Omental fat pad (tissue), 4 donors: ENCODE measurements around the gene DAZAP1. TPM values are rescaled to one million over a fixed set of nuclear protein-coding genes. Genes with fewer than 3 reads are reported as not detected.

Experiments
- ATAC-seq: fragments of 150-250 bp; one replicate; pipeline ENCODE4 v1.9.1; 2016; ENCODE audit warnings: mild to moderate bottlenecking, moderate library complexity; ENCODE audit not compliant: low FRiP score
- DNase-seq: peaks from one replicate; pipeline ENCODE4 v3.0.0-alpha.2; 2019; ENCODE audit warnings: low spot score
- total RNA-seq, 4 donors: library from RNA; depleted of rRNA; stranded (reverse); fragments of >200 nt; gene quantifications; one replicate each; pipeline ENCODE4 v1.1.0, GENCODE V29; 2016
- TF ChIP-seq, protein P1 (sequence below), 3 donors: fragments of 450-650 bp; IDR thresholded peaks; one replicate each; pipeline ENCODE4 v1.5.1; 2016 to 2017; ENCODE audit warnings: antibody characterized with exemption in 3 of 3, mild to moderate bottlenecking in 3 of 3, moderate library complexity in 2 of 3

DAZAP1 gene
- total RNA-seq, 4 donors from 2014 or later, result 47.3 to 55.7 (median 51.1) TPM

DNA sequence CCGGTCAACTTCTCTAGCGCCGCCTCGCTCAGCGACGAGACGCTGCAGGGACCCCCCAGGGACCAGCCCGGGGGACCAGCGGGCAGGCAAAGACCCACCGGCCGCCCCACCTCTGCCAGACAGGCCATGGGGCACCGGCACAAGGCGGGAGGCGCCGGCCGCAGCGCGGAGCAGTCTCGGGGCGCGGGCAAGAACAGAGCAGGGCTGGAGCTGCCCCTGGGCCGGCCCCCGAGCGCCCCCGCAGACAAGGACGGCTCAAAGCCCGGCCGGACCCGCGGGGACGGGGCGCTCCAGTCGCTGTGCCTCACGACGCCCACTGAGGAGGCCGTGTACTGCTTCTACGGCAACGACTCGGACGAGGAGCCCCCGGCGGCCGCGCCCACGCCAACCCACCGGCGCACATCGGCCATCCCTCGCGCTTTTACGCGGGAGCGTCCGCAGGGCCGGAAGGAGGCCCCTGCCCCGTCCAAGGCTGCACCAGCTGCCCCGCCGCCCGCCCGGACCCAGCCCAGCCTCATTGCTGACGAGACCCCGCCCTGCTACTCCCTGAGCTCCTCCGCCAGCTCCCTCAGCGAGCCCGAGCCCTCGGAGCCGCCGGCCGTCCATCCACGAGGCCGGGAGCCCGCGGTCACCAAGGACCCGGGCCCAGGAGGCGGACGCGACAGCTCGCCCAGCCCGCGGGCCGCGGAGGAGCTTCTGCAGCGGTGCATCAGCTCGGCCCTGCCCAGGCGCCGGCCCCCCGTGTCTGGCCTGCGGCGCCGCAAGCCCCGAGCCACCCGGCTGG is 60.3 kb downstream of the DAZAP1 start:
- TF ChIP-seq, protein P1, sequence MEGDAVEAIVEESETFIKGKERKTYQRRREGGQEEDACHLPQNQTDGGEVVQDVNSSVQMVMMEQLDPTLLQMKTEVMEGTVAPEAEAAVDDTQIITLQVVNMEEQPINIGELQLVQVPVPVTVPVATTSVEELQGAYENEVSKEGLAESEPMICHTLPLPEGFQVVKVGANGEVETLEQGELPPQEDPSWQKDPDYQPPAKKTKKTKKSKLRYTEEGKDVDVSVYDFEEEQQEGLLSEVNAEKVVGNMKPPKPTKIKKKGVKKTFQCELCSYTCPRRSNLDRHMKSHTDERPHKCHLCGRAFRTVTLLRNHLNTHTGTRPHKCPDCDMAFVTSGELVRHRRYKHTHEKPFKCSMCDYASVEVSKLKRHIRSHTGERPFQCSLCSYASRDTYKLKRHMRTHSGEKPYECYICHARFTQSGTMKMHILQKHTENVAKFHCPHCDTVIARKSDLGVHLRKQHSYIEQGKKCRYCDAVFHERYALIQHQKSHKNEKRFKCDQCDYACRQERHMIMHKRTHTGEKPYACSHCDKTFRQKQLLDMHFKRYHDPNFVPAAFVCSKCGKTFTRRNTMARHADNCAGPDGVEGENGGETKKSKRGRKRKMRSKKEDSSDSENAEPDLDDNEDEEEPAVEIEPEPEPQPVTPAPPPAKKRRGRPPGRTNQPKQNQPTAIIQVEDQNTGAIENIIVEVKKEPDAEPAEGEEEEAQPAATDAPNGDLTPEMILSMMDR (IDR thresholded peaks at IDR 0.05), result no peak
- no peak for ATAC-seq
- DNase-seq, result no peak

DNA sequence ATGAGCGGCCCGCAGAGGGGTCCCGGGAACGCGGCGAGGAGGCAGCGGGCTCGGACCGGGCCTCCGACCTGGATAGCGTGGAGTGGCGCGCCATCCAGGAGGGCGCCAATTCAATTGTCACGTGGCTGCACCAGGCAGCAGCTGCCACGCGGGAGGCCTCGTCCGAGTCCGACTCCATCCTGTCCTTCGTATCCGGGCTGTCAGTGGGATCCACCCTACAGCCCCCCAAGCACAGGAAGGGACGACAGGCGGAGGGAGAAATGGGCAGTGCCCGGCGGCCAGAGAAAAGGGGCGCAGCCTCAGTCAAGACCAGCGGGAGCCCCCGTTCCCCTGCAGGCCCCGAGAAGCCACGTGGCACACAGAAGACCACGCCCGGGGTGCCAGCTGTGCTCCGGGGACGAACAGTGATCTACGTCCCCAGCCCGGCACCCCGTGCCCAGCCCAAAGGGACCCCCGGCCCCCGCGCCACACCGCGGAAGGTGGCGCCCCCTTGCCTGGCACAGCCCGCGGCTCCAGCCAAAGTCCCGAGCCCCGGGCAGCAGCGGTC is 61.0 kb downstream of the DAZAP1 start:
- ATAC-seq, result no peak
- DNase-seq, result no peak
- TF ChIP-seq, protein P1 (IDR thresholded peaks at IDR 0.05), result no peak

DNA sequence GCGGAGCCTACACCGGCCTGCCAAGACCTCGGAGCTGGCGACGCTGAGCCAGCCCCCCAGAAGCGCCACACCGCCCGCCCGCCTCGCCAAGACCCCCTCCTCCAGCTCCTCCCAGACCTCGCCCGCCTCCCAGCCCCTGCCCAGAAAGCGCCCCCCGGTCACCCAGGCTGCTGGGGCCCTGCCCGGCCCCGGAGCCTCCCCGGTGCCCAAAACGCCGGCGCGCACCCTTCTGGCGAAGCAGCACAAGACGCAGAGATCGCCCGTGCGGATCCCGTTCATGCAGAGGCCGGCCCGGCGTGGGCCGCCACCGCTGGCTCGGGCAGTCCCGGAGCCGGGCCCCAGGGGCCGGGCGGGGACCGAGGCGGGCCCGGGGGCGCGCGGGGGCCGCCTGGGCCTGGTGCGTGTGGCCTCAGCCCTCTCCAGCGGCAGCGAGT is 61.5 kb downstream of the DAZAP1 start:
- ATAC-seq (no peak), DNase-seq (no peak)
- TF ChIP-seq, protein P1 (IDR thresholded peaks at IDR 0.05), result no peak

DNA sequence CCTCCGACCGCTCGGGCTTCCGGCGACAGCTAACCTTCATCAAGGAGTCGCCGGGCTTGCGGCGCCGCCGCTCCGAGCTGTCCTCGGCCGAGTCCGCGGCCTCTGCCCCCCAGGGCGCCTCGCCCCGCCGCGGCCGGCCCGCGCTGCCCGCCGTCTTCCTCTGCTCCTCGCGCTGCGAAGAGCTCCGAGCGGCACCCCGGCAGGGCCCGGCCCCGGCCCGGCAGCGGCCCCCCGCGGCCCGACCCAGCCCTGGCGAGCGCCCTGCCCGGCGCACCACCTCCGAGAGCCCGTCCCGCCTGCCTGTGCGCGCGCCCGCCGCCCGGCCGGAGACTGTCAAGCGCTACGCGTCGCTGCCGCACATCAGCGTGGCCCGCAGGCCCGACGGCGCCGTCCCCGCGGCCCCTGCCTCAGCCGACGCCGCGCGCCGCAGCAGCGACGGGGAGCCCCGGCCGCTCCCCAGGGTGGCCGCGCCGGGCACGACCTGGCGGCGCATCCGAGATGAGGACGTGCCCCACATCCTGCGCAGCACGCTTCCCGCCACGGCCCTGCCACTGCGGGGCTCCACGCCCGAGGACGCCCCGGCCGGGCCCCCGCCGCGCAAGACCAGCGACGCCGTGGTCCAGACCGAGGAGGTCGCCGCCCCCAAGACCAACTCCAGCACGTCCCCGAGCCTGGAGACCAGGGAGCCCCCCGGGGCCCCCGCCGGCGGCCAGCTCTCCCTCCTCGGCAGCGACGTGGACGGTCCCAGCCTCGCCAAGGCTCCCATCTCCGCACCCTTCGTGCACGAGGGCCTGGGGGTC is 62.1 kb downstream of the DAZAP1 start:
- TF ChIP-seq, protein P1 (IDR thresholded peaks at IDR 0.05), result no peak
- ATAC-seq, result no peak

DNA sequence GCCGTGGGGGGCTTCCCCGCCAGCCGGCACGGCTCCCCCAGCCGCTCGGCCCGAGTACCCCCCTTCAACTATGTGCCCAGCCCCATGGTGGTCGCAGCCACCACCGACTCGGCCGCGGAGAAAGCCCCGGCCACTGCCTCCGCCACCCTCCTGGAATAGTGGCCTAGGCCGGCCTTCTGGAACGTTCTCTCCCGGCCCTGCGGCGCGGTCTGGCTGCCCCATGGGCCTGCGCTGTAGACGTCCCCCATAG is 62.6 kb downstream of the DAZAP1 start:
- DNase-seq (no peak), ATAC-seq (no peak)
- TF ChIP-seq, protein P1 (IDR thresholded peaks at IDR 0.05), result no peak

More for the DNA sequence above, 62.1 kb downstream of the DAZAP1 start:
- DNase-seq, result no peak

DNA sequence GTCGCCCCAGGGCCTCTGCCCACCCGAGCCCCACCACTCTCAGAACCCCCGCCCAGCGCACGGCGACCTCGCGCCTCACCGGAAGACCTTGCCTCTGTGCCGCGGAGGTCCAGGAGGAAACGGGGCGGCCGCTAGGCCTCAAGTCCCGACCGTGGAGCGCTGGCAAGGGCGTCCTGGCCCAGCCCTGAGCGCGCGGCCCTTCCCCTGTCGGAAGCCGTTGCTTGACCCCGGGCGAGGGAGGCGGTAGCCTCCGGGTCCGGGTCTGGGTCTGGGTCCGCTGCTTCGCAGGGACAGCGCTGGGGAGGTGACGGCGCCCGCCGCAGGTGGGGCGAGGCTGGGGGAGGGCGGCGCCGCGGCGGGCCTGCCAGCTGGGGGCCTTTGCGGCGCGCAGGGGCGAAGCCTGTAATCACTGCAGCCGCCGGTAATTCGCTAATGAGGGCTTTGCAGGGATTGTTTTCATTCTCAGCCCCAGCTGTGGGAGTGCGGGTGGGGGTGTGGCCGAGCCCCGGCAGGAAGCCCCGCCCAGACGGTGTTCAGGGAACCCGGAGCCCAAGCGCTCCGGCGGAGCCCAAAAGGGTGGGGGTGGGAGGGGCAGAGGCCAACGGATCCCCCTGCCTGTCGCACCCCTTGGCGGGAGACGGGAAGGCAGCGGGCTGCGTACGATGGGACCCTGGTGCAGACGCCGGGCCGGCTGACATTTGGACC is 63.1 kb downstream of the DAZAP1 start:
- ATAC-seq (no peak), DNase-seq (no peak)
- TF ChIP-seq, protein P1 (IDR thresholded peaks at IDR 0.05), result no peak
